HG03575 (cell line): ENCODE results near the gene MIPOL1.

Experiments used
- ATAC-seq: cut with Tn5 transposase; IDR thresholded peaks from one replicate; pipeline ENCODE4 v1.9.1; 2021; ENCODE audit not compliant: unreplicated experiment, insufficient number of reproducible peaks, low FRiP score; ENCODE audit errors: extremely low read depth

The MIPOL1 gene

DNA sequence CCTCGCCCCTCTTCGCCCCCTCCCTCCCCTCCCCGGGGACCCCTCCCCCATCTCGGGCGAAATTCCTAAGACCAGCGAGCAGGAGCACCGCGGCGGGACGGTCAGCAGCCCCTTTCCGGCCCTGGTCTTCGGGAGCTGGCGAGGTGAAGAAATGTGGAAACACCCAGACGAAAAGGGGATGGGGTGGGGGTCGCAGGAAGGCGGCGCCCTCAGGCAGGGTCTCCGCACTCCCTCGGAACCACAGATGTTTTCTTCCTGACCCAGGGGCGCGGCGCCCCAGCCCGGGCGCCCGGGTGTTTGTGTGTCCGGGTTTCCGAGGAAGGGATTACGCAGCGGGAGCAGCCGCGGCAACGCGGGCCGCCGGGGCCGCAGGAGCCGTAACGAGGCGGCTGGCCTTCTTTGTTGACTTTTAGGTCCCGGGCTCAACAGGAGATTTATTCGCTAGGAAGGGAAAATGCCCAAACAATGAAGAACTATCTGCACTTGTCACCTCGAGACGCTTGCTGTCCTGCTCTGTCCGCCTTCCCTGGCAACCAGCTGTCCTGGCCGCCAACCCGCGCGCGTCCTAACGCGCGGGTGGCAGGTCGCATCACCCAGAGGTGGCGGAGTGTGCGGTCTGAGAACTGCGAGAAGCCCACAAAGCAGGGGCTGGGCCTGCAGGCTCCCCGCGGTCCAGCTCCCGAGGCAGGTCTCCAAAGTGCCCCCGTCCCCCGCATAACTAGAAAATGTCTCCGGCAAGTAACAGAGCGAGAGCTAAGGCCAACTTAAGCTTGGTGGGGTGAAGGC lies 390.3 kb downstream of the MIPOL1 start:
- ATAC-seq: no peak

DNA sequence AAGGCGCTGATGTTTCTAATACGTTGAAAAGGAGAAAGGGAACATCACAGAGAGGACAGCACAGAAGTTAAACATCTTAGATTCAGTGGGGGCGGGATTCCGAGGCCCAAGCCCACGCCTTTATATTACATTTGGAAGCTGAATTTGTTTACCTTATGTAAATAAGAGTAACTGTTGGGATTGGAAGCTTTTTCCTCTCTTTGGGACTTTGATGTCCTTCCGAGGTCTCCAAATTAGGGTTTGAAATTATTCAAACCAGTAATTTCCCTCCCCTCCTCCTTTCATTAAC lies 390.9 kb downstream of the MIPOL1 start:
- ATAC-seq: no peak

DNA sequence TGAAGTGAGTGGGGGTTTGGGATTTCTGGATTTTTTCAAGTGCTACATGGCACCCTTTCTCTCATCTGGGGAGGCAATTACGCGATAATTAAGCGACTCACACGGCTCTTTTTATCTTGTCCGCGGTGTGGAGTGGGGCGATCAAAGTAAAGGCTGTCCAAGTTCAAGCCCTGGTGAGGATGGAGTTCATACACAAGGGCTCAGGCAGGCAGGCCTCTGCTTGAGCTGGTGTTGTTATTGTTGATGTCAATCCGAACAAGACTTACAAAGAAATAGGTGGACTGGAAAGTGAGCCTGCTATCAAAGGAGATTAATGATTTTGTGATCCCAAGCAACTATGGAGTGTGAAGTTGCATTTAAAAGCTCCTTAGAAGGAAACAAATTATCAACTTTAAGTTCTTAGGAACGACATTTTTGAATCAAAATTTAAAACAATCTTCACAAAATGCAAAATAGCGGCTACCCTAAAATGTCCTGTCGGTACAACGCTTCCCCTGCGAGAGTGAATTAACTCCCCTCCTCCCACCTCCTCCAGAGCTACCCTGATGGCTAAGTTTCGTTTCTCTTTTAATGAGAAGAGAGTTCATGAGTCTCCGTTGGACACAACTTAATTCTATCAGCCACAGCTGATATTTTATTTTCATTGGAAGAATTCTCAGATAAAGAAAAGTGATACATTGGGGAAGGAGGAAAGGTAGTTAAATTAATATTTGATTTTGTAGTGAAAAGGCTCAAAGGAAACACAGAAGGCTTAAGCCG lies 391.4 kb downstream of the MIPOL1 start:
- ATAC-seq: no peak

DNA sequence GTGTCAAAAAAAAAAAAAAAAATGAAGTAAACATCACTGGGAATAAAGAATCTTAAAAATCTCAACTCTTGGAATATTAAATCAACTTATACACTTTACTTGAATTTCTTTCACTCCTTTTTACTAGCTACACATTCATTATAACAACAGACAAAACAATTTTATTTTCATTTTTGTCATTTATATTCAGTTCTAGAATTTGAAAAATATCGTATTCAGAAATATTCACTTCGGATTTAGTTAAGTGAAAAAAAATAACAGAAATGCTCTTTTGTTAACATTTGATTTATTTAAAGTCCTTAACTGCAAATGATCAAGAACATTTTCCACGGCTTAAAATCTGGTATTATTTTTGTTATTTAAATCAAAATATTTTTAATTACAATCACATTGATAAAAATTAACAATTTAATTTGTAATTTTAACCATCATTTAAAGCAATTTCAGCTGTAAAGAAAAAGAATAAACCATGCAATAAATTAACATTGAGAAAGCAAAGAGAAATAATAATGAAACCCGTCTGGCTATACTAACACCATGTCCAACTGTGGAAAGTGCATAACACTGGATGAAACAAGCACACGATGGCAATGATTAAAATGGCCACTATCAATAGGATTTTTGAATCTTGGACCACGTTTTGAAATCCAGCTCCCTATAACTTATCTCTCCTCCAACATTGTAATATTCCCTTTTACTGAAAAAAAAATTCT lies 392.1 kb downstream of the MIPOL1 start:
- no peak for ATAC-seq

DNA sequence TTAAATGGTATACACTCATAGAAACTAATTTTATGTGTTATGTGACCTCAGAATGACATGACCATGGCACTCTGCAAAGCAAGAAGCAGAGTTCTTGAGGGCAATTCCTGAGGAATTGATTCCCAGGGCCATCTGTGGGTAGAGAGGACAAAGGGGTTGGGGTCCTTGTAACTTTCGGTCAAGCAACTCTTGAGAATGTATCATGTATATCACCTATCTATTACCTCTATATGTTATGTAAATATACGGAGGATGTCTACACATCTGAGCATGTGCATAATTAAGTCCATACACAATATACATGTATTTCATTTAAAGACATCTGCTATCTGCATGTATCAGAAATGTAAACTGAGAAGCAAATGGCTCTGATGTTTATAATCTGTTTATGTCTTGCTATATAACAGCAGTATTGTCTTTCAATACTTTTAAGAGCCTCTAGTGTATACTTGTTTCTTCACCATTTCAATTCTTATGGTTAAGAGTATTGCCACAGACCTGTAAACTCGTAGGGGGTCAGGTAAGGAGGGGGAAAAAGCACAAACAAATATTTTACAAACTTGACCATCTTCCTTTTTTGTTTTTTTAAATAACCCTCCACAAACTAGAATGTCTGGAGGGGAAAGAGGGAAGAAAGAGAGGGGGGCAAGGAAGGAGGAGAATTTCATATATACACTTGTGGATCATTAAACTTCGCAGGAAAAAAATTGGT lies 392.8 kb downstream of the MIPOL1 start:
- no peak for ATAC-seq

DNA sequence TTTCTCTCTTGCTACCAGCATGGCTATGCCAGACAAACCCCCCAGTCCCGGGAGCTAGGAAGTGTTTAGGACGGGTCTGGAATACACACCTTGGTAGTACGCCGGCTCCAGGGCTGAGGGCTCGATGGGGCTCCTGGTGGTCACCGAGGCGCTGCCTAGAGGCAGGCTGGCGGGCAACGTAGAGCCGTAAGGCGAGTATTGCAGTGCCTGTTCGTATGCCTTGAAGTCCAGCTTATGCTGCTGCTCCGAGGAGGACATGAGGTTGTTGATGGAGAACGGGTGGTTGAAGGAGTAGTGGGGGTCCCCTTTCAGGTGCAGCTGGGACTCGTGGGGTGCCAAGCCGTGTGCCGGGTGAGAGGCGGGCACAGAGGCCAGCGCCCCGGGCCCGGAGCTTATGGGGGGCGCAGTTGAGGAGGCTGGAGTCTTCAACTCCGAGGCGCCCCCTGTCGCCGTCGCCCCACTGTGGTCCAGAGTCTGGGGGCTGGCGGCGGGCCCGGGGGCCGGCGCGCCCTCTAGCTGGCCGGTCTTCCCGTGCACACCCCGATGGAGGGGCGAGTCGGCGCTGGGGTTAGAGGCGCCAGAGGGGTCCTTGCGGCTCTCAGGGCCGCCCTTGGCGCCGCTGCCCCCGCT lies 393.7 kb downstream of the MIPOL1 start:
- no peak for ATAC-seq

DNA sequence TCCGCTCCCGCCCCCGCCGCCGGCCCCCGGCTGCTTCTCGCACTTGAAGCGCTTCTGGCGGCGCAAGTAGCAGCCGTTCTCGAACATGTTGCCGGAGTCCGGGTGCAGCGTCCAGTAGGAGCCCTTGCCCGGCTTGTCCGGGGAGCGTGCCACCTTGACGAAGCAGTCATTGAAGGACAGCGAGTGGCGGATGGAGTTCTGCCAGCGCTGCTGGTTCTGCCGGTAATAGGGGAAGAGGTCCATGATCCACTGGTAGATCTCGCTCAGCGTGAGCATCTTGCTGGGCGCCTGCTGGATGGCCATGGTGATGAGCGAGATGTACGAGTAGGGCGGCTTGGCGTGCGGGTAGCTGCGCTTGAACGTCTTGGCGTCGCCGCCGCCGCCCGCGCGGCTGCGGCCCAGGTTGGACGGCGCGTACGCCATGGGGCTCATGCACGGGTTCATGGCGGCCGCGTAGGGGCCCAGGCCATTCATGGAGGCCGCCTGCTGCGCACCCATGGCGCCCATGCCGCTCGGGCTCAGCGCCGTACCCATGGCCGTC lies 394.3 kb downstream of the MIPOL1 start:
- no peak for ATAC-seq

DNA sequence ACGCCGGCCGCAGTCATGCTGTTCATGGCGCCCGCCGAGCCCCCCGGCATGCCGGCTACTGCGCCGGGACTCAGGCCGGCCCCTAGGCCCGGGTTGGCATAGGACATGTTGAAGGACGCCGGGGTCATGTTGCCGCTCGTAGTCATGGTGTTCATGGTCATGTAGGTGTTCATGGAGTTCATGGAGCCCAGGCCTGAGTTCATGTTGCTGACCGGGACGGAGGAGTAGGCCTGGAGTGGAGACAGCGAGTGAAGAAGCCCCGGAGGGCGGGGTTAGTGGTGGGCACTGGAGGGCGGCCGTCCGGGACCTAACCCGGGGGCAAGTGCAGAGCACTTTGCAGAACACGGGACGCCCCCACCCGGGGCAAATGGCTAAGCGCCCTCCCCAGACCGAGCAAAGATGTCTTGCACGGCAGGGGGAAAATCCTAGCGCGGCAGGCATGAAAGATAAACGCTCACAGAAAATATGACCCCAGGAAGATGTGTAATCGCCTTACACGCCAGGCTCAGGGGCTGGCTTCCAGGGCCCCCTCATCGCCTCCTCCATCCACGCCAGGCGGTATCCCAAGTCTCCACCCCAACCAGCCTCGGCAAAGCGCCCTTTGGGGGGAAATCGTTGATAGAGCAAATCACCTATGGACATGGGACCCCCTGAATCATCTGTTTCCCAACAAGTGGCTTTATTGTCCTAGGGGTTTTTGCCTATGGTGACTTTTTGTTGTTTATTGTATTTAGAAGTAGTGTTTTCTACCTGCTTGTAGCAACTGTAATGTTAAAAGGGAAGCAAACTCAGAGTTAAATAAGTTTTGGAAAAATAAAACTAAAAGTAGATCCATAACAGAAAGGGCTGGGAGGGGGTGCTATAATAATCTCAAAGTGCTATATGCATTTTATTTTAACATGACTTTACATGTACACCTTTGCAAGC lies 395.0 kb downstream of the MIPOL1 start:
- ATAC-seq: no peak

DNA sequence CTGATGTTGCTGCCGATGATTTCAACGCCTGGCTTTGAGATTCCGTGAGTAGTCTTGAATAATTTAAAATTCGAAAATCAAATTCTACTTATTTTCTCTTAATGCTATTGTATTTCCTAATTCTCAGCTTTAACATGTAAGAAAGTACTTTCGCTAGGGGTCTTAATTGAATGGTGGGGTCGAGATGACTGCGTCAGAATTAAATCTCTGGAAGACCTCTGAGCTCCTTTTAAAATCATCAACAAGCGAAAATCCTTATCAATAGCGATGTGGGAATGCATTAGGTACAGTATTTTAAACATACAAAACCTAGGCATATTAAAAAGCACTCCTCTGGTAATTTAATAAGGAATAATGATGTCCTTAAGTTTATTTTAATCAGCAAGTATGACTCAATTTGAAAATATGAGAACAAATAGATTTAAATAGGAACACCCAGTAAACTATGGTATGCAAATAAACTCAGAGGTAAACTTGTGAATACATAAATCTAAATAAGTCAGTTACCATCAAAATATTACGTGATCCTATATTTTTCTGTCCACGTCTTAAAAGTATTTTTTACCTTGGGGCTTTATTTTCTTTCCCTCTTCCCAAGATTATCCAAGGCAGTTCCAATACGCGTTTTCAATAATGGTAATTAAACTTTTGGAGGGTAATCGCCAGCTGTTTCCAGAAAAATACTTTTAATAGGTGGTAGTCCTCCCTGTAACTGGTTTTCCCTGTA lies 395.9 kb downstream of the MIPOL1 start:
- ATAC-seq: no peak

DNA sequence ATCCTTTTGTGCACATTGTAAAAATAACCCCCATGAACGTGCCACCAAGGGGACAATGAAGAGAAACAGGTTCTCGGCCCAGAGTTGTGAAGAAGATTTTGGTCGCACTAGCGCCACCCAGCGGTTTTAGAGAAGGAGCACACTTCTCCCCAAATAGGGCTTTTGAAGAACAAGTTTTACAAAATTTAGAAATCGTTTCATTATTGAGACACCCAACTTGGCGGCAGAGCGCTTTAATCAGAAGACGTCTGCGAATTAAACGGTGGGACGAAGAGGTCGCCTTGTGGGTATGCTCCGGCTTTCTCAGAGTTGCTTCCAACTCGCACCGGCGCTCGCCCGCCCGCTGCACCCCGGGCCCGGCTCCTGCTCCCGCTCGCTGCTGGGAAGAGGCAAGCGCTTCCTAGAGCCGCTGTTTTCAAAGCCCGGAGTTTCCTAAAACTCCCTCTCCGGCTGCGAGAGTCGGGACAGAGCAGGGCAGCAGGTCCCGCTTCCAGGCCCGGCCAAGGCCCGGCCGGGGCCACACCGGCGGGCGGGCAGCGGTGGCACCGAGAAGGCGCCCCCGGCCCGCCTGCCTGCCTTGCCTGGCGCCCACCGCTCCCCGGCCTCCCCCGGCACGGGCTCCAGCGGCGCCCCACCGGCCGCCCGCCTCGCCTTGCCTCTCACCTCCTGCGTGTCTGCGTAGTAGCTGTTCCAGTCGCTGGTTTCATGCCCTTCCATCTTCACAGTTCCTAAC lies 396.7 kb downstream of the MIPOL1 start:
- ATAC-seq: no peak

DNA sequence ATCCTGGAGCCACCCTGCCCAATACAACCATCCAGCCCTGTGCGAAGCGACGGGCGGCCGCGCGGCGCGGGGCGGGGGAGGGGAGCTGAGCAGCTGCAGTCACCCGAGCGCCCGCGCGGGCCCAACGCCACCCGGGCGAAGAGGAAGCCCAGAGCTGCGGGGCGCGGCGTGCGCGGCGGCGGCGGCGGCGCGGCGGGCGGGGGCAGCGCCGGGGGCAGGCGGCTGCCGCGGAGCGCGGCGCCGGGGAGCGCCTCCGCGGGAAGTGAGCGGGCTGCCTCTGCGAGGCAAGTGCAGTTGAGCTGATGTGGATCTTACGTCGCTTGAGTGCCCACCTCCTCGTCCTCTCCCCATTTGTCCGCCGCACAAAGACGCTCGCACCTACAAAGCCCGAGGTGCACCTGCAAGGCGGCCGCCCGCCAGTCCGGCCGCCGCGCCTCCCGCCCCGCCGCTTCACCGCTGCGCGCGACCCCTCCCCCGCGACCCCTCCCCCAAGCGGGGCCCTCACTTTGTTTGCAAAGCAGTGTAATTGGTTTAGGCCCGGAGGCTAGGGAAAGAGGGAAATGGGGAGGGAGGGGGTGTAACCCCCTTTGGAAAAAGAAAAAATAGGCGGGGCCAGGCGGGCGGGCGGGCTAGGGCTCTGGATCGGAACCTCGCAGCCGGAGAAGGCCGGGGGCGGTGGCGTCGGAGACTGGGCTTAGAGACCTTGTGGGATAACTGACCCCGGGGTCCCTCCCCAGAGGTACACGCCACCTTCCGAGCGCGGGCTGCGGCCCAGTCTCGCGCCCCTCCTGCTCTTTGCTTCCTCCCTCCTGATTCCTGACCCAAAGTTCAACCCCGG lies 397.5 kb downstream of the MIPOL1 start, which contains the start of the genes FOXA1 and TTC6:
Gene FOXA1, minus strand, starts transcription at position 279 of the 838 bp plus-strand sequence. Its CDS starts 277 bp downstream, at position 2.
Gene TTC6, plus strand, starts transcription at position 659 of the 838 bp plus-strand sequence. CDS start 26,436 bp downstream, outside the sequence.
- no peak for ATAC-seq

DNA sequence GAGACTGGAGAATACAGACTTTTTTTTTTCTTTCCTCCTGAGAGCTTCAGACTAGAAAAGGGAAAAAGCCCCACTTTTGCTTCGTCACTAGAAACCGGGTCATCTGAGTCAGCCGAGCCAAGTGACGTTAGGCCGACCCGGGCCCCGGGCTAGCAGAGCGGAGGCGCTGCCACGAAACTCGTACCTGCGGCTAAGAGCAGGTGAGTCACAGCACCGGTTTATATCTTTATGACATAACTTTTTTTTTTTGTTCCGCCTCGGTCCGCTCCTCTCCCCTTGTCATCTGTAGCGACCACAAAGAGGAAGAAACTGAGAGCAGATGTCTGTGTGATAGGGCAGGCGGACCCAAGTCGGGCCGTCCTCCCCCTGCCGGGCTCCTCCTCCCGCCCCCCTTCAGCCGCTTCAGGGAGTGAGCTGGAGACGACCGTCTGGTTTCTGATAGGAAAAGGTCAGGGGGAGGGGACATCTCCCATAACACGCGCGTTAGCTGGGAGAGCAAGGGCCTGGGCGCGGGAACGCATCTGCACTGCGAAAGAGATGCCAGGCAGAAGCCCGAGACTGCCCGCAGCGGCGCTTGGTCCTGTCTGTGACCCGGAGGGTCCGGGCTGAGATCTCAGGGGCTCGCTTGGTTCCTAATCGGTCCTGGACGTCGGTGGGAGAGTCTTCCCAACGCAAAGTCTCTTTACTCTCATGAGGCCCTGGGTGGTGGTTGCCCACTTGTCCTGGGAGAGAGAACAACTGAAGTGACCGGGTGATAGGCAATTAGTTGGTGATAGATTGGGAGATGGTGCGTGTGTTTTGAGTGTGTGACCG lies 398.3 kb downstream of the MIPOL1 start:
- no peak for ATAC-seq

DNA sequence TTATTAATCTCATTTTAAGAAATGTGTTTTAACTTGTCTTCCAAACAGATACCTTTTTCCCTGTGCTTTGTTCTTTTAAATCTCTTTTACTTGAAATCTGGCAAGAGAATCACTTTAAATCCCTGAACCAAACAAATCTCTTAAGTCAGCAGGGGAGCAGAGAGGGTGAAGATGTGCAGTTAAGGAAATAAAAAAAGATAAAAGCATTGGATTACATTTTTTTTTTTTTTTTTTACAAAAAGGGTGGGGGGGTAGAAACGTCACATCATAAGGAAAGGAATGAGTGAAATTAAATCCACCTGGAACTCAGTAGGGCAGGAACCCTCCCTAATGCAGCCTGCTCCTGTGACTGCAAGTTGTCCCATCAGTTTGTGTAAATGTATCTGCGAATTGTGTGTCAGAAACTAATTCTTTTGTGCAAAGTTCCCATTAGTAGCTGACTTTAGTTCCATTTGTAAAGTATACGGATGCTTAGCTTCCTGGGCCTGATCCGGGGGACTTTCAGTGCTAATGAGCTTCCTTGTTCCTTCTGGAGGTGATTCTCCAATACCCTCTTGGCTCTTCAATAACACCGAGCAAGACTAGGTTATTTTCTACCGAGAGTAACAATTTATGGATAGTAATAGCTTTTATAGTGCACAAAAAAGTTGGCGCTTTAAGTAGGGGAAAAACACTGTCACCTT lies 399.2 kb downstream of the MIPOL1 start:
- ATAC-seq: no peak

DNA sequence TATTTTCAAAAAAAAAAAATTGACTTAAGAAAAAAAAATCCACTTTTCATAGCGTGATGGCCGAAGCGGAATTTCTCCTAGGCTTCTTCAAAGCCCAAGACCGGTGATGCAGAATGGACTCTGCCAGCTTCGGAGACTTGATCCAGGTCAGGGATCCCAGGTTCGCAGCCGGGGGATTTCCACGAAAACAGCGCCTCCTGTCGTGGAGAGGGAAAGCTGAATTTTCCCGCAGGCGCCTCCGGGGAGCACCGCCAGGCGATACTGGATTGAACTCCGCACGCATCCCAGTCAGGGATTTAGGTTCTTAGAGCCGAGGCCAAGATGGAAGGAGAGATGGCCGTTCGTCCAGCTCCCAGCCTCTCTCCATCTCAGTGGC lies 399.8 kb downstream of the MIPOL1 start:
- ATAC-seq: no peak
